AG09319 (cell line): Measurements from ENCODE around the gene VRK2.

Experiments used
- DNase-seq: peaks from one replicate; pipeline ENCODE4 v3.0.0-alpha.2; 2010; ENCODE audit warnings: low read depth; ENCODE audit errors: extremely low read depth
- TF ChIP-seq, protein P1 (sequence below): IDR thresholded peaks from 2 replicates; pipeline ENCODE4 v1.5.1; 2011; ENCODE audit warnings: low read depth, mild to moderate bottlenecking, inconsistent platforms, low read length, moderate library complexity

VRK2 gene

DNA sequence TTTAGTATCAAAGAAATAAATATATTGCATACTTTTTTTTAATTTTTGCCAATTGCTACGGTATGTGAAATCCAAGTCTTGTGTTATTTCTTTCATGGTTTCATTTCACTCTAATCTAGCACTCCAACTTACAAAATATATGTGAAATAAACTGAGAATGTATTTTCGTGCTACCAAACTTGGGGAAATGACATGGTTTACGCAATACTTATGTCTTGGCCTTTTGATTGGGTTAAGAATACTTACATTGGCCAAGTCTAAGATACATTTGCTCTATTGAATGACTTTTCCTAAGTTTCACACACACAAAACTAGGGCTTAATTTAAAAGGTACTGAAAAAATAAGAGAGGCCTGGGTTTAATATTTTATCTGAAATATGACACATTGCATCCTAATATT, 80.5 kb downstream of the VRK2 start:
- TF ChIP-seq, protein P1, sequence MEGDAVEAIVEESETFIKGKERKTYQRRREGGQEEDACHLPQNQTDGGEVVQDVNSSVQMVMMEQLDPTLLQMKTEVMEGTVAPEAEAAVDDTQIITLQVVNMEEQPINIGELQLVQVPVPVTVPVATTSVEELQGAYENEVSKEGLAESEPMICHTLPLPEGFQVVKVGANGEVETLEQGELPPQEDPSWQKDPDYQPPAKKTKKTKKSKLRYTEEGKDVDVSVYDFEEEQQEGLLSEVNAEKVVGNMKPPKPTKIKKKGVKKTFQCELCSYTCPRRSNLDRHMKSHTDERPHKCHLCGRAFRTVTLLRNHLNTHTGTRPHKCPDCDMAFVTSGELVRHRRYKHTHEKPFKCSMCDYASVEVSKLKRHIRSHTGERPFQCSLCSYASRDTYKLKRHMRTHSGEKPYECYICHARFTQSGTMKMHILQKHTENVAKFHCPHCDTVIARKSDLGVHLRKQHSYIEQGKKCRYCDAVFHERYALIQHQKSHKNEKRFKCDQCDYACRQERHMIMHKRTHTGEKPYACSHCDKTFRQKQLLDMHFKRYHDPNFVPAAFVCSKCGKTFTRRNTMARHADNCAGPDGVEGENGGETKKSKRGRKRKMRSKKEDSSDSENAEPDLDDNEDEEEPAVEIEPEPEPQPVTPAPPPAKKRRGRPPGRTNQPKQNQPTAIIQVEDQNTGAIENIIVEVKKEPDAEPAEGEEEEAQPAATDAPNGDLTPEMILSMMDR, result no peak
- DNase-seq, result no peak

DNA sequence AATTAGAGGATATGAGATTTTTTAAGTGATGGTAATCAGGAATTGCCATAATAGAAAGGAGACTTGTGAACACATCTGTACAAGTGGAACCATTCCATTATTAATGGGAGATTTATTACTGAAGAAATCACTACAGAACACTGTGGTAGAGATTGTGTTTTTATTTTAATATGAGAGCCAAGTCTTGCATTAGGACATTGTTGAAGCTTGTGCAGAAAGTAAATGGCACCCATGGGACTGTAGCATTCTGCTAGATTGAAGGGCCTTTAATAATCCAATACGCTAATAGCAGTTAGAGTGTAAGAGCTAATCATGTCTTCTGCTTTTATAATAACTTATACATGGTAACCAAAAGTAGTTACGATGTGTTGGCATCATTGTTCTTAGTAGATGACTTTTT, 83.6 kb downstream of the VRK2 start:
- TF ChIP-seq, protein P1, result no peak
- DNase-seq, result no peak

DNA sequence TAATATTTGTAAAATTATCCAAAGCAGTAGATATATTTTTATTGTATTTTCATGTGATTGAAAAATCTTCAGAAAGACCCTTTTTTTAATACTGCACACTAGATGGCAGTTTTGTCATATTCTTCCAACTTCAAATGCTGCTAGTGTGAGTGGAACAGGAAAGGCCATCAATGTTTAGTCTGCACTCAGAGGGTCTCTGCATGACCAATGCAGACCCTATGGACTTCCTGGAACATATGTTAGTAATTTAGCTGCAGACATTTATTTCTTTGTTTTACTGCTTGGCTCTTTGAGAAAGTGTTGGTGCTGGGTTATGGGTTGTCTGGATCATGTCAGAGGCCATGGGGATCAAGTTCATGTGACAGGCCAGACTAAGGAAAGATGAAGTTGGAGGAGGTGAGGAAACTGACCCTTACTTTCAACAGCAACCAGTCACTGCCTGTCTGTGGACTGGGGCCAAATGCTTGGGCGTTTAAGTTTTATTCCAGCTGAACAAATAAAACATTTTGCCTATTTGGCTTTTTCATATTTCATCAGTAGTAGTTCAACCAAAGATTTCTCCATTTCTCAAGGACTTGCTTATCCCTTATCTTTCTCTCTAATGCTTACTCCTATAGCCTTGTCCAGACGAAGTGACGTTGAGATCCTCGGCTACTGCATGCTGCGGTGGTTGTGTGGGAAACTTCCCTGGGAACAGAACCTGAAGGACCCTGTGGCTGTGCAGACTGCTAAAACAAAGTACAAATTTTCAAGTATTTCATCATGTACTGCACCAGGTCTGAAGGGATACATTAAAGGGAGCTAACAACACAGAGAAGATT, 84.8 kb downstream of the VRK2 start:
- TF ChIP-seq, protein P1, result peak; percentile 28
- no peak for DNase-seq

DNA sequence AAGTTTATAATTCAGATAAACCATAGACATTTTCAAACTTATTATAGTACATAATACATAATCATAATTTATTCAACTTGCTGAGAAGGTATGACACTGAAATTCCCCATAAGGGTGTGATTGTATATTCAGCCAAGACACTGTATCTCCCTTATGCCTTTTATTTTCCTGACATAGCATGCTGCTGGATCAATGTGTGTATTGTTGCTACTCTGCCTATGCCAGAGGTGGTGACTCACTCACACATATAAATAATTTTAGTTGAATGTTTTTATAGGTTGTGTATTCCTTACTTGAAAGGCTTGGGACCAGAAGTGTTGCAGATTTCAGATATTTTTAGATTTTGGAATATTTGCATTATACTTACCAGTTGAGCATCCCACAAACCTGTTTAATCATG, 86.8 kb downstream of the VRK2 start:
- no peak for DNase-seq
- TF ChIP-seq, protein P1, result no peak

DNA sequence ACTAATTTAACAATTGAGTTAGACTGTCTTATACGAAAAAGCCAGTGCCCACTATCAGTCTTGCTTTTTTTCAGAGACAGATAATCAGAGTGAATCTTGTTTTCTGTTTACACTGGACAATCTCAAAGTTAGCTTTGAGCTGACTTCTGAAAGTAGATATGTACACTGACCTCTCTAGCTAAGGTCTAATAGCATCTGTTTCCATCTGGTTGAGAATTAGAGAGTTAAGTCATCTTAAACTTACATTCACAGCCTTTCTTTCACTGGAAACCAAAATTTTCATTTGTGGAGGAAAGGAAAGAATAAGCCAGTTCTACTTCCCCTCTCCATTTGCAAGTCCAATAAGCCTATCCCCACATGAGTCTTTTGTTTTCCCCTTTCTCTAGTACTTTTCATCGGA, 89.3 kb downstream of the VRK2 start:
- TF ChIP-seq, protein P1, result no peak
- no peak for DNase-seq

DNA sequence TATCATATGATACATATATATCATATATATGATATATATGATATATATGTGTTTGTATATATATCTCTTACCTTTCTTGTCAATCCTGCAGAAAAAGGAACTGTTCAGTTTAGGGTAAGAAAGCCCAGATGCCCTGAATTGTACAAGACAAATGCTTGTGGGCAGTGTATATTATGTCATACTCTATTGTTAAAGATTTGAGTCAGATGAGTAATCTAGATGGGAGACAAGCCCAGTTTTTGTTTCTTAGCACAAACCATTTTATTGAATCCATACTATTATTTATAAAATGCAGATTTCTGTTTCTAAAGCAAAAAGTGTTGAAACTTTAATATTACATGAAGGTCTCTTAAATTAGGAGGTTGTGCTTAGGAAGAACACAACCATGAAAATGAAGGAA, 90.6 kb downstream of the VRK2 start:
- peak; percentile 15 for DNase-seq
- TF ChIP-seq, protein P1, result no peak

- TF ChIP-seq, protein P1, result no peak
- no peak for DNase-seq
These were observed 91.2 kb downstream of the VRK2 start for GRCh38 chr2:58137856-58138255.
